GM11168 (cell line): ENCODE measurements around the gene SNAPC4.
"Not testable (repeated sequence)": the region's sequence is repeated elsewhere in the genome, so short reads cannot be mapped to it uniquely, and the experiment has no call there.

Experiments
- in situ Hi-C: fragments of 300-500 bp; cut with MboI; formaldehyde crosslinking; loops from one replicate; pipeline ENCODE4 v1.12.0; 2022; ENCODE audit warnings: low sequenced_read_pairs; ENCODE audit not compliant: unreplicated experiment

SNAPC4 gene

DNA sequence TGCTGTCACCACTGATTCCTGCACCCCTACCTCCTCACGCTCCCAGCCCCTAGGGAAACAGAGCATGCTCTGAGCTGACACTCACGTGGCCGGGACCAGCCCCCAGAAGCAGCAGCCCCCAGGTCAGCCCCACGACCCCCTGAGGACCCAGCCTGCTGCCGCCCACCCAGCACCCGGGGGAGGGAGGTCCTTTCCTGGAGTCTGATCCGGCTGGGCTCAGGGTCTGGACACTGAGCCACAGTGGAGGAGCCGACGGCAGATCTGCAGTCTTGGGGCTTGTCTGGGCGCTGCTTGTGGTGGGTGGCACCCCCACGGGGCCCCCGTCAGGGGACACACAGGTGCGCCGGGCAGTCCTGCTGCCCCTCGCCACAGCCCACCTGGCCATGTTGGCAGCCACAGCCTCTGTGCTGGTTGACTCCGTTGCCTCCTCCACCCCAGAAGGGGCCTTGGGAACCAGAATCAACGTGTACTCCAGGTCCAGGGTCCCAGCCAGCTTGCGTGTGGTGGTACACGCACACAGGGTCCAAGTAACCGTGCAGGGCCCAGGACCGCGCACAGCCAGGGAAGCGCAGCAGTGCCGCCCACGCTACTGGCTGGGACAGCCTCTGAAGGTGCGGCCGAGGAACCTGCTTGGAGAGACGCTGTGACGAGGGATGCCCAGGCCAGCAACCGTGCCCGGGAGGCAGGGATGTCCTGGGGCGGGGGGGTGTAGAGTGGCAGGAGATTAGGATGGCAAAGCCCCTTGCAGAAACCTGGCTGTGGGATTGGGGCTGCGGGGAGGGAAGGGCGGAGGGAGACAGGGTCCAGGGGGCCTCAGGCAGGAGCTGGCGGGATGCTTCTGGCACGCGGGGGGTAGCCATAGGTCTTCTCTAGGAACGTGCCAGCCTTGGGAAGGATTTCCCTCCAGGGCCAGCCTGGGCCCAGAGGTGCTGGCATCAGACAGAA lies 39.9 kb downstream of the SNAPC4 start:
- in situ Hi-C loops = no loop called here

DNA sequence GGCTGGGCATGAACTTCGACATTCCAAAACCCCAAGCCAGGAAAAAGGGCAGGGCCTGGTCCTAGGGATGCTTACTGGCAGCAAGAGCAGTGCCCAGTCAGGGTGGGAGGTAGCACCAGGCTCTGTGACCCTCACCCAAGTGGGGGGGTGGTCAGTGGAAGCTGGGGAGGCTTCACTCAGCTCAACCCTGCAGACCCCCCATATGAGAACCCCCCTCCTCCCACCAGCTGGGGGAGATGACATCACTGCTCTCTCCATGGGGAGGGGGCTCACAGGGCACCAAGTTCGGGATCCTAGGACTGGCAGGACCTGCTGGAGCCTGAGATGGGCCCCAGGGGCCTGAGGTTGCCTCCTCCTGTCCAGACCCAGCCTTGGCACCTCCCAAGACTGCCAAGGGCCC lies 41.1 kb downstream of the SNAPC4 start:
- in situ Hi-C loops = no loop called here

DNA sequence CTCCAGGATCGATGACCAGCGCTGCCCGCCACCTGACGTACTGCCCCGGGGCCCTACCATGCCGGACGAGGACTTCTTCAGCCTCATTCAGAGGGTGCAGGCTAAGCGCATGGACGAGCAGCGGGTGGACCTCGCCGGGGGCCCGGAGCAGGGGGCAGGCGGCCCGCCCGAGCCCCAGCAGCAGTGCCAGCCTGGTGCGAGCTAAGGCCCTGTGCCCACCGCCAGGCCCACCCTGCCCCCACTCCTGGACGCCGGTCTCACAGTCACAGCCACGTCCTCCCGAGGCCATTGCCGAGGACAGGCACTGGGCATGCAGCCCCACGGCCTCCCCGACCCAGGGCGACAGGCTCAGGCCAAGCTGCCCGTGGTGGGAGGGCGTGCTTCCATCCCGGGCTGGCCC lies 42.0 kb downstream of the SNAPC4 start:
- in situ Hi-C loops = no loop called here

DNA sequence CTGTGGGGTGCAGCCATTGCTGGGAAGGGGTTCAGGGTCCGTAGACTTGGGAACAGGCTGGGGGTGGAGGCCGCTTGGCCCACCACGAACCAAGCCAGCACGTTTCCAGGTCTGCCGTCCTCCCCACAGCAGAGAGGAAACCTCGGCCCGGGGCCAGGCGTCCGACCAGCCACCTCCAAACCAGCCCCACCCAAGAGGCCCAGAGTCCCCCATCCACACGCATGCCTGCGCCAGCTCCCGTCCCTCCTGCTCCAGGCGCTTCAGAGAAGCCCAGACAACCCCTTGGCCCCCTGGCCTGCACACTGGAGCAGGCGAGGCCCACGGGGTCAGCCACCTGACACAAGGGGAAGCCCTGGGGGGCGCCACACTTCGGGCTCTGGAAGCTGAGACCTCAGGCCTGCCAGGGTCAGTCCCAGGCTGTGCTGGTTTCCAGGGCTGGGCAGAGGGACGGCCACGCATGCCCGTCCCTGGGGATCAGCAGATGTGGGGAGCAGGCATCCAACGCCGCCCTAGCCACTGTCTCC lies 42.7 kb downstream of the SNAPC4 start:
- in situ Hi-C loops = no loop called here

DNA sequence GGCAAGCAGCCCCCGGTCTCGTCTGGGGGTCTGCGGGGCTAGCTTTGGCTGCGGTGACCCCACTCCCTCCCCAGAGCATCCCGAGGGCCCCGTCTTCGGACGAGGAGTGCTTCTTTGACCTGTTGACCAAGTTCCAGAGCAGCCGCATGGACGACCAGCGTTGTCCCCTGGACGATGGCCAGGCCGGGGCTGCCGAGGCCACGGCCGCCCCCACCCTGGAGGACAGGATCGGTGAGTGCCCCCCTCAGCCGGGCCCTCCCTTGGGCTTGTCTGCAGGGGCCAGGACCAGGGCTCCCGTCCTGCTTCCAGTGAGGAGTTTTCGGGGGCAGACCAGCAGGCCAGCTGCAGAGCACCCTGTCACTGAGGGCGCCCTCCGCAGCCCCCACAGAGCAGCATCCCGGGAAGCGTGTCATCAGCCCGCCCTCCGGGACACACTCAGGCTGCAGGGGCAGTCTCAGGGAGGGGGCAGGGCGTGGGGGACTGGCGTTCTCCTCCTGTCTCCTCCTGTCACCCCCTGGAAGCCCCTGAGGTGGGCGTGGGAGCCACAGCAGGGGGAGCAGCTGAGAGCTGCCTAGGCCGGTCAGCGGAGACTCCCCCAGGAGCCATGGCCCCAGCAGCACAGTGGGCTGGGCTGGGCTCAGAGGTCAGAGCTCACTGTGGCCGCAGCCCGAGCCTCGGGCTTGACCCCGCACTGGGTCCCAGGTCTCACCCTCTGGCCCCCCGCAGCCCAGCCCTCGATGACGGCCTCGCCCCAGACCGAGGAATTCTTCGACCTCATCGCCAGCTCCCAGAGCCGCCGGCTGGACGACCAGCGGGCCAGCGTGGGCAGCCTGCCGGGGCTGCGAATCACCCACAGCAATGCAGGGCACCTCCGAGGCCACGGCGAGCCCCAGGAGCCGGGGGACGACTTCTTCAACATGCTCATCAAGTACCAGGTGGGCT lies 44.1 kb downstream of the SNAPC4 start:
- in situ Hi-C loops = no loop called here

DNA sequence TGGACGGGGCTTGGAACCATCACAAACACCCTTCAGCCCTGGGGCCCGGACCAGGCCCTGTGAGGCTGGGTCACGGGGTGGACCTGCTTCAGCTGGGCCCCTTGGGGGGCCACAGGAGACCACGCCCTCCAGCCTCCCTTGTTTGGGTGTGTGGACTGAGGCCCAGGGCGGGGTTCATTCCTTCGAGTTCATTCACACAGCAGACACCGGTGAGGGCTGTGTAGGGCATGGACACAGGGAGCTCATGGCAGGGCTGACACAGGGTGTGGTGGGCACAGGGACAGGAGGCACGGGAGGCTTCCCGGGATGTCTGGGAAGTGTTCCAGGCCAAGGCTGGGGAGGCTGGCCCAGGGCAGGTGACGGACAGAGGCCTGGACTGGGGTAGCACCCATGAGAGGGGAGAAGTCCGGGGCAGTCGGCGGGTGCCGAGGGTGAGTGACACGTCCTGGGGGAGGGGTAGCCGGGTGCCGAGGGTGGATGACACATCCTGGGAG lies 45.3 kb downstream of the SNAPC4 start:
- in situ Hi-C loops = no loop called here

DNA sequence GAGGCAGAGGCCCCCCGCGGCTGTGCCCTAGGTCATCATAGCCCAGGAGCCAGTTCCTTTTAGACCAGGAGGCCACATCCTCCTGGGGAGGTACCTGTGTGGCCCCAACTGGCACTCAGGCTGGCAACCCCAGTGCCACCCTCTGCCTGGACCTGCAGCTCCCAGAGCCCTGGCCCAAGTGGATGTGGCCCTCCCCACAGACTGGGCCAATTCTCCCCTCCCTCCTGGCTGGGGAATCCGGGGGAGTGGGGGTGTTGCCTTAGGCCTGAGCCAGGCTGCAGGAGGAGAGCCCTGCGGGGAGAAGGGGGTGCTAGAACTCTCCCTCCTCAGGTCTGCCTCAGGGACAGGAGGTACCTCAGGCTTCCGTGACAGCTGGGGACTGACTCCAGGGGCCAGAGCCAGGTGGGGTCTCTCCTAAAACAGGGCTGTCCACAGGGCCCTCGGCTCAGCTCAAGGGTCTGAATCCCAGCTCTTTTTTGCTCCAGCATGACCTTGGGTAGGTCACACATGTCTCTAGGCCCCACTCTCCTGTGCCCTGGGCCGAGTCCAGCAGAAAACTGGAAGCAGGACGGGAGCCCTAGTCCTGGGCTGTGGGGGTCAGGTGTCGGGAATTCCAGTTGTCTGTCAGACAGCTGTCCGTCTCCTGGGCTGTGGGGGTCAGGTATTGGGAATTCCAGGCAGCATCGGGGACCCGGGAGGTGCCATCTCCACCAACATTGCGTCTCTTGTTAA lies 46.0 kb downstream of the SNAPC4 start:
- in situ Hi-C loops = no loop called here

DNA sequence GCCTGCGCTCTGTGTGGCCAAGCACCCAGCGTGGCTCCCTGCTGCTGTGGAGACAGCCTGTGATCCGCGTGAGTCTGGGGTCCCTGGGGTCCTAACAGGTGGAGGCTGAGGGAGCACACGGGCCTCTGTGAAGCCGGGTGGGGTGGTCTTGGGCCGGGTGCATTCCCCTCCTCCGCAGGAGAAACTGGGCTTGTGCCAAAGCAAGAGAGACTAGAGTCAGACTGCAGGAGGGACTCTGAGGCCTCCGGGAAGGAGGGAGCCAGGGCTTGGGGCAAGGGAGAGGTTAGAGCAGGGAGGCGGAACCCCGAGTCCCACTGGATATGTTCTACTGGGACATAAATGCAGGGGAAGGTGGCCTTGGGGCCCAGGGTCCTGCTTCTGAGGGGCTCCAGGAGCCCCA lies 46.9 kb downstream of the SNAPC4 start:
- in situ Hi-C loops = no loop called here

DNA sequence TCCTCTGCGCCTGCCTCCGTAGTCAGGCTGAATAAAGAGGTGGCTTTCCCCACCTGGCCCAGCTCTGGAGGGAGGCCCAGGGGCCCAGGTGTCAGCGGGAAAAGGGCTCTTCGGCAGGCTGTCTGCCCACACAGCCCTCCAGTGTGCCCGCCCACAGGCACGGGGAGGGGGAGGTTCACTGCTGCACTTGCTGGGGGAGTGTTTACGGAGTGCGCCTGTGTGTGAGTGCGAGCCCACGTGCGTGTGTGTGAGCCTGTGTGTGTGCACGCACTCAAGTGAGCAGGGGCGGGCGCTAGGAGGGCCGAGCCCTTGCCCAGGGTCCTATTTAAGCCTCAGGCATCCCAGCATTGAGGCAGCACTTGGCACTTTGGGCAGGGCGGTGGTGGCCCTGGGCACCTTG lies 47.3 kb downstream of the SNAPC4 start:
- in situ Hi-C loops = no loop called here

DNA sequence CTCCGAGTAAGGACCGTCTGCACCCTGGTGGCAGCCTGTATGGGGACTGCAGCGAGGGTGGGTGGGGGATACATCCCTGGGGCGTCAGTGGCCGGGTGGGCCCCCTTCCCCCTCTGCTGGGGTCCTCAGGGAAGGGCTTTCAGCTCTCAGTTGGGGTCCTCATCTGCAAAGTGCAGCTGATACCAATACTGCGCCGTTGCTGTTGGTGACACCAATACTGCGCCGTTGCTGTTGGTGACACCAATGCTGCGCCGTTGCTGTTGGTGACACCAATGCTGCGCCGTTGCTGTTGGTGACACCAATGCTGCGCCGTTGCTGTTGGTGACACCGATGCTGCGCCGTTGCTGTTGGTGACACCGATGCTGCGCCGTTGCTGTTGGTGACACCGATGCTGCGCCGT lies 48.1 kb downstream of the SNAPC4 start:
- in situ Hi-C loops = not testable (repeated sequence)

DNA sequence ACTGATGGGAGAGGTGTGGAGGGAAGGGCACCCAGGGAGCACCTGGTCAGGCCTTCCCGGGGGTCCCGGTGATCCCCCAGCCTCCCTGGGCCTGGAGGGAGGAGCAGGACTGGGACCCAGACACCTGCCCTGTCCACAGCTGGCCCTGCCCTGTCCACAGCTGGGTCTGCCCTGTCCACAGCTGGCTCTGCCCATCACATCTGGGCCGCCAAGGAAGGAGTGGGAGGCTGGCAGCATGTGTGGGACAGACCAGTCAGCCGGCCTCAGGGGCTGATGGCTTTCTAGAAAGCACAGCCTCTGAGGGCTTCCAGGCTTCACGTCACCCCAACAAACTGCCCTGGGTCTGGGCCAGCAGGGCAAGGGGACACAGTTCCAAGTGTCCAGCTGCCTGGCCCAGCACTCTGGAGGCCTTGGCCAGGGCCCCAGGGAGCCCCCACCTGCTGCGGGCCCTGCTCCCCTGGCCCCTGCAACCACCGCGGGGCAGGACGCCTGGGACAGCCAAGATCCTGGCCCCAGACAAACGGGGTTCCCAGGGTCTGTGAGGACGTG lies 48.6 kb downstream of the SNAPC4 start:
- in situ Hi-C loops = no loop called here
